Measurements from ENCODE around the gene FOSB. TPM values are rescaled to one million over a fixed set of nuclear protein-coding genes. Genes with fewer than 3 reads are reported as not detected.

The FOSB gene
- polyA plus RNA-seq, 2 of the 4 experiments (the other 2 are of a cell fraction) = 0.57 to 48.8 TPM

DNA sequence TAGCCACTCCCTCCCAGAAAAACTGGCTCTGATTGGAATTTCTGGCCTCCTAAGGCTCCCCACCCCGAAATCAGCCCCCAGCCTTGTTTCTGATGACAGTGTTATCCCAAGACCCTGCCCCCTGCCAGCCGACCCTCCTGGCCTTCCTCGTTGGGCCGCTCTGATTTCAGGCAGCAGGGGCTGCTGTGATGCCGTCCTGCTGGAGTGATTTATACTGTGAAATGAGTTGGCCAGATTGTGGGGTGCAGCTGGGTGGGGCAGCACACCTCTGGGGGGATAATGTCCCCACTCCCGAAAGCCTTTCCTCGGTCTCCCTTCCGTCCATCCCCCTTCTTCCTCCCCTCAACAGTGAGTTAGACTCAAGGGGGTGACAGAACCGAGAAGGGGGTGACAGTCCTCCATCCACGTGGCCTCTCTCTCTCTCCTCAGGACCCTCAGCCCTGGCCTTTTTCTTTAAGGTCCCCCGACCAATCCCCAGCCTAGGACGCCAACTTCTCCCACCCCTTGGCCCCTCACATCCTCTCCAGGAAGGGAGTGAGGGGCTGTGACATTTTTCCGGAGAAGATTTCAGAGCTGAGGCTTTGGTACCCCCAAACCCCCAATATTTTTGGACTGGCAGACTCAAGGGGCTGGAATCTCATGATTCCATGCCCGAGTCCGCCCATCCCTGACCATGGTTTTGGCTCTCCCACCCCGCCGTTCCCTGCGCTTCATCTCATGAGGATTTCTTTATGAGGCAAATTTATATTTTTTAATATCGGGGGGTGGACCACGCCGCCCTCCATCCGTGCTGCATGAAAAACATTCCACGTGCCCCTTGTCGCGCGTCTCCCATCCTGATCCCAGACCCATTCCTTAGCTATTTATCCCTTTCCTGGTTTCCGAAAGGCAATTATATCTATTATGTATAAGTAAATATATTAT, 6.1 kb downstream of the FOSB start (continued):
- TF ChIP-seq MAX (IDR thresholded peaks at IDR 0.05) (no peak), KDM1A (IDR thresholded peaks at IDR 0.05; ENCODE audit: low read depth) (no peak), JUN (IDR thresholded peaks at IDR 0.05) (no peak), CHD4 (IDR thresholded peaks at IDR 0.05; ENCODE audit: borderline replicate concordance) (no peak), EHF (CRISPR knock-in tag; IDR thresholded peaks at IDR 0.05) (peak; percentile 77; the same call in 1 of the 2 replicates), CBX2 (IDR thresholded peaks at IDR 0.05; ENCODE audit: borderline replicate concordance, low read depth) (no peak), ELK1 (IDR thresholded peaks at IDR 0.05; ENCODE audit: low read depth, low read length) (no peak), ZC3H11A (IDR thresholded peaks at IDR 0.05) (no peak), BHLHE40 (IDR thresholded peaks at IDR 0.05; ENCODE audit: low read depth, low read length) (no peak), HEYL (CRISPR knock-in tag; IDR thresholded peaks at IDR 0.05) (no peak), EP300 (IDR thresholded peaks at IDR 0.05) (no peak), ATOH8 (CRISPR knock-in tag; IDR thresholded peaks at IDR 0.05; ENCODE audit: low read depth) (no peak), RFX5 (IDR thresholded peaks at IDR 0.05) (no peak), KDM5A (IDR thresholded peaks at IDR 0.05) (no peak), FOSL2 (IDR thresholded peaks at IDR 0.05) (no peak), FOSL2 (CRISPR knock-in tag; IDR thresholded peaks at IDR 0.05) (no peak), CEBPB (IDR thresholded peaks at IDR 0.05) (no peak), NFE2L2 (conservative IDR thresholded peaks at IDR 0.05; ENCODE audit: low read length) (no peak), FOXS1 (CRISPR knock-in tag; IDR thresholded peaks at IDR 0.05) (no peak), NPAS2 (CRISPR knock-in tag; IDR thresholded peaks at IDR 0.05; ENCODE audit: borderline replicate concordance) (no peak), ESRRA (IDR thresholded peaks at IDR 0.05; ENCODE audit: borderline replicate concordance, low read length) (no peak), CBX8 (IDR thresholded peaks at IDR 0.05) (no peak), MAFK (IDR thresholded peaks at IDR 0.05; ENCODE audit: partially characterized antibody) (no peak), PHF8 (IDR thresholded peaks at IDR 0.05; ENCODE audit: borderline replicate concordance, low read depth) (no peak), EHMT2 (IDR thresholded peaks at IDR 0.05; ENCODE audit: low read depth) (no peak), GATA3 (IDR thresholded peaks at IDR 0.05; ENCODE audit: borderline replicate concordance) (no peak), NR3C1 (IDR thresholded peaks at IDR 0.05) (no peak), RARB (CRISPR knock-in tag; IDR thresholded peaks at IDR 0.05) (no peak; the same call in 1 of the 2 replicates)
- TF ChIP-seq, protein P1, sequence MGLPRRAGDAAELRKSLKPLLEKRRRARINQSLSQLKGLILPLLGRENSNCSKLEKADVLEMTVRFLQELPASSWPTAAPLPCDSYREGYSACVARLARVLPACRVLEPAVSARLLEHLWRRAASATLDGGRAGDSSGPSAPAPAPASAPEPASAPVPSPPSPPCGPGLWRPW (IDR thresholded peaks at IDR 0.05) = no peak
- TF ChIP-seq, protein P2, sequence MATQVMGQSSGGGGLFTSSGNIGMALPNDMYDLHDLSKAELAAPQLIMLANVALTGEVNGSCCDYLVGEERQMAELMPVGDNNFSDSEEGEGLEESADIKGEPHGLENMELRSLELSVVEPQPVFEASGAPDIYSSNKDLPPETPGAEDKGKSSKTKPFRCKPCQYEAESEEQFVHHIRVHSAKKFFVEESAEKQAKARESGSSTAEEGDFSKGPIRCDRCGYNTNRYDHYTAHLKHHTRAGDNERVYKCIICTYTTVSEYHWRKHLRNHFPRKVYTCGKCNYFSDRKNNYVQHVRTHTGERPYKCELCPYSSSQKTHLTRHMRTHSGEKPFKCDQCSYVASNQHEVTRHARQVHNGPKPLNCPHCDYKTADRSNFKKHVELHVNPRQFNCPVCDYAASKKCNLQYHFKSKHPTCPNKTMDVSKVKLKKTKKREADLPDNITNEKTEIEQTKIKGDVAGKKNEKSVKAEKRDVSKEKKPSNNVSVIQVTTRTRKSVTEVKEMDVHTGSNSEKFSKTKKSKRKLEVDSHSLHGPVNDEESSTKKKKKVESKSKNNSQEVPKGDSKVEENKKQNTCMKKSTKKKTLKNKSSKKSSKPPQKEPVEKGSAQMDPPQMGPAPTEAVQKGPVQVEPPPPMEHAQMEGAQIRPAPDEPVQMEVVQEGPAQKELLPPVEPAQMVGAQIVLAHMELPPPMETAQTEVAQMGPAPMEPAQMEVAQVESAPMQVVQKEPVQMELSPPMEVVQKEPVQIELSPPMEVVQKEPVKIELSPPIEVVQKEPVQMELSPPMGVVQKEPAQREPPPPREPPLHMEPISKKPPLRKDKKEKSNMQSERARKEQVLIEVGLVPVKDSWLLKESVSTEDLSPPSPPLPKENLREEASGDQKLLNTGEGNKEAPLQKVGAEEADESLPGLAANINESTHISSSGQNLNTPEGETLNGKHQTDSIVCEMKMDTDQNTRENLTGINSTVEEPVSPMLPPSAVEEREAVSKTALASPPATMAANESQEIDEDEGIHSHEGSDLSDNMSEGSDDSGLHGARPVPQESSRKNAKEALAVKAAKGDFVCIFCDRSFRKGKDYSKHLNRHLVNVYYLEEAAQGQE (IDR thresholded peaks at IDR 0.05) = no peak; the same call in 1 of the 2 replicates
- TF ChIP-seq, protein P3, sequence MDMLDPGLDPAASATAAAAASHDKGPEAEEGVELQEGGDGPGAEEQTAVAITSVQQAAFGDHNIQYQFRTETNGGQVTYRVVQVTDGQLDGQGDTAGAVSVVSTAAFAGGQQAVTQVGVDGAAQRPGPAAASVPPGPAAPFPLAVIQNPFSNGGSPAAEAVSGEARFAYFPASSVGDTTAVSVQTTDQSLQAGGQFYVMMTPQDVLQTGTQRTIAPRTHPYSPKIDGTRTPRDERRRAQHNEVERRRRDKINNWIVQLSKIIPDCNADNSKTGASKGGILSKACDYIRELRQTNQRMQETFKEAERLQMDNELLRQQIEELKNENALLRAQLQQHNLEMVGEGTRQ (IDR thresholded peaks at IDR 0.05) = no peak
- TF ChIP-seq, protein P4, sequence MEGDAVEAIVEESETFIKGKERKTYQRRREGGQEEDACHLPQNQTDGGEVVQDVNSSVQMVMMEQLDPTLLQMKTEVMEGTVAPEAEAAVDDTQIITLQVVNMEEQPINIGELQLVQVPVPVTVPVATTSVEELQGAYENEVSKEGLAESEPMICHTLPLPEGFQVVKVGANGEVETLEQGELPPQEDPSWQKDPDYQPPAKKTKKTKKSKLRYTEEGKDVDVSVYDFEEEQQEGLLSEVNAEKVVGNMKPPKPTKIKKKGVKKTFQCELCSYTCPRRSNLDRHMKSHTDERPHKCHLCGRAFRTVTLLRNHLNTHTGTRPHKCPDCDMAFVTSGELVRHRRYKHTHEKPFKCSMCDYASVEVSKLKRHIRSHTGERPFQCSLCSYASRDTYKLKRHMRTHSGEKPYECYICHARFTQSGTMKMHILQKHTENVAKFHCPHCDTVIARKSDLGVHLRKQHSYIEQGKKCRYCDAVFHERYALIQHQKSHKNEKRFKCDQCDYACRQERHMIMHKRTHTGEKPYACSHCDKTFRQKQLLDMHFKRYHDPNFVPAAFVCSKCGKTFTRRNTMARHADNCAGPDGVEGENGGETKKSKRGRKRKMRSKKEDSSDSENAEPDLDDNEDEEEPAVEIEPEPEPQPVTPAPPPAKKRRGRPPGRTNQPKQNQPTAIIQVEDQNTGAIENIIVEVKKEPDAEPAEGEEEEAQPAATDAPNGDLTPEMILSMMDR (IDR thresholded peaks at IDR 0.05) = no peak
- TF ChIP-seq, protein P5, sequence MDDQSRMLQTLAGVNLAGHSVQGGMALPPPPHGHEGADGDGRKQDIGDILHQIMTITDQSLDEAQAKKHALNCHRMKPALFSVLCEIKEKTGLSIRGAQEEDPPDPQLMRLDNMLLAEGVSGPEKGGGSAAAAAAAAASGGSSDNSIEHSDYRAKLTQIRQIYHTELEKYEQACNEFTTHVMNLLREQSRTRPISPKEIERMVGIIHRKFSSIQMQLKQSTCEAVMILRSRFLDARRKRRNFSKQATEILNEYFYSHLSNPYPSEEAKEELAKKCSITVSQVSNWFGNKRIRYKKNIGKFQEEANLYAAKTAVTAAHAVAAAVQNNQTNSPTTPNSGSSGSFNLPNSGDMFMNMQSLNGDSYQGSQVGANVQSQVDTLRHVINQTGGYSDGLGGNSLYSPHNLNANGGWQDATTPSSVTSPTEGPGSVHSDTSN (IDR thresholded peaks at IDR 0.05) = no peak
